Caco-2 (cell line): ENCODE data around the gene MRTFA. TPM values are rescaled to one million over a fixed set of nuclear protein-coding genes. Genes with fewer than 3 reads are reported as not detected.
"Not testable (repeated sequence)": the region's sequence is repeated elsewhere in the genome, so short reads cannot be mapped to it uniquely, and the experiment has no call there.

Experiments
- BruUV-seq: library from RNA; stranded (reverse); fragments of 400-500 nt; replicated peaks from 2 replicates; lab custom pipeline; 2021; lab: Mats Ljungman, UMichigan
- CTCF ChIA-PET: fragments of 300-600 bp; sonication (Branson Sonifier 250); formaldehyde crosslinking; loops from one replicate; lab custom pipeline; 2022; ENCODE audit warnings: antibody characterized with exemption; lab: Charles Lee
- POLR2A ChIA-PET: fragments of 300-600 bp; sonication (Branson Sonifier 250); formaldehyde crosslinking; loops from one replicate; lab custom pipeline; 2022; ENCODE audit warnings: antibody characterized with exemption; lab: Charles Lee
- DNase-seq, 2 experiments: peaks; one replicate each; pipeline versions ENCODE4 v3.0.0 to v3.0.0-alpha.2; 2020 to 2022
- H3K27me3 ChIP-seq: replicated peaks from 2 replicates; pipeline ENCODE4 v1.6.0; 2011; ENCODE audit warnings: low read length; ENCODE audit not compliant: control insufficient read depth, insufficient read depth
- H3K36me3 ChIP-seq: 2 replicates; pipeline ENCODE4 v1.5.1; 2011; ENCODE audit warnings: low read length; ENCODE audit not compliant: control insufficient read depth, insufficient read depth
- H3K4me1 ChIP-seq: fragments of 250-450 bp; sonication (Bioruptor Pico); 2 replicates; pipeline ENCODE4 v1.5.1; 2020; ENCODE audit warnings: mild to moderate bottlenecking
- H3K4me3 ChIP-seq: 2 replicates; pipeline ENCODE4 v1.5.1; 2011; ENCODE audit warnings: low read depth, mild to moderate bottlenecking, control low read depth, low read length
- H3K9me3 ChIP-seq: fragments of 250-450 bp; sonication (Bioruptor Pico); 2 replicates; pipeline ENCODE4 v1.5.1; 2020; ENCODE audit warnings: mild to moderate bottlenecking, moderate library complexity
- H3K27ac Mint-ChIP-seq: one replicate; pipeline ENCODE4 v1.8.0; 2022; ENCODE audit warnings: mixed read lengths; ENCODE audit not compliant: unreplicated experiment
- H3K27me3 Mint-ChIP-seq: one replicate; pipeline ENCODE4 v1.8.0; 2022; ENCODE audit warnings: mixed read lengths; ENCODE audit not compliant: insufficient read depth, unreplicated experiment
- H3K36me3 Mint-ChIP-seq: one replicate; pipeline ENCODE4 v1.8.0; 2022; ENCODE audit warnings: mild to moderate bottlenecking, mixed read lengths; ENCODE audit not compliant: insufficient read depth, unreplicated experiment
- H3K4me1 Mint-ChIP-seq: one replicate; pipeline ENCODE4 v1.8.0; 2022; ENCODE audit warnings: low read depth, mixed read lengths; ENCODE audit not compliant: unreplicated experiment
- H3K4me3 Mint-ChIP-seq: one replicate; pipeline ENCODE4 v1.8.0; 2022; ENCODE audit warnings: mild to moderate bottlenecking, moderate library complexity, mixed read lengths; ENCODE audit not compliant: unreplicated experiment
- H3K9me3 Mint-ChIP-seq: one replicate; pipeline ENCODE4 v1.8.0; 2022; ENCODE audit warnings: mixed read lengths; ENCODE audit not compliant: unreplicated experiment
- CTCF ChIP-seq, 2 experiments: fragments of 200-600 bp in 1 of 2; IDR thresholded peaks; 1 replicate in 1 of 2; 2 replicates in 1 of 2; pipeline versions ENCODE4 v1.5.1 to v1.8.0; 2011 to 2022; ENCODE audit warnings: antibody characterized with exemption in 1 of 2, control low read depth in 1 of 2, inconsistent platforms in 1 of 2, low read depth in 1 of 2, low read length in 1 of 2, mild to moderate bottlenecking in 1 of 2, moderate library complexity in 1 of 2; ENCODE audit not compliant: insufficient read depth in 1 of 2, severe bottlenecking in 1 of 2, unreplicated experiment in 1 of 2
- intact Hi-C: fragments of 100-400 bp; cut with micrococcal nuclease; formaldehyde crosslinking; loops from one replicate; pipeline ENCODE4 v1.10.0; 2022; ENCODE audit not compliant: unreplicated experiment
- total RNA-seq: library from RNA; stranded (reverse); gene quantifications from 2 replicates; pipeline ENCODE4 v1.2.3, GENCODE V29; 2022

MRTFA gene
- total RNA-seq, 1 experiment from 2014 or later, result 38.7 TPM

GRCh38 chr22:40588726-40589125 is 47.8 kb downstream of the MRTFA start:
- H3K9me3 Mint-ChIP-seq, result no peaks in the 10 kb centered on the region
- no peak overlapping the region for H3K4me3 Mint-ChIP-seq
- peak overlapping the region; percentile 83 for H3K27ac Mint-ChIP-seq
- no peaks in the 10 kb centered on the region for H3K27me3 Mint-ChIP-seq
- no peaks in the 10 kb centered on the region for H3K27me3 ChIP-seq
- ChIA-PET CTCF (no interaction called here), POLR2A (interaction anchor here (0.8 to 1.3 kb wide), 3 partner anchors 46 to 63 kb away, joined by 3 to 4 read pairs (median 3); partner anchors contain the start of gene MRTFA)
- DNase-seq, result peak; percentile 83 to 89
- peaks cover 42% of the 10 kb centered on the region for H3K4me1 Mint-ChIP-seq
- peaks cover 42% of the 10 kb centered on the region for H3K4me1 ChIP-seq
- H3K36me3 Mint-ChIP-seq, result peaks cover 14% of the 10 kb centered on the region
- TF ChIP-seq CTCF (IDR thresholded peaks at IDR 0.05; ENCODE audit: insufficient read depth in 1 of 2, low read depth in 1 of 2, low read length in 1 of 2, severe bottlenecking in 1 of 2, unreplicated experiment in 1 of 2), result no peak
- H3K36me3 ChIP-seq, result no peaks in the 10 kb centered on the region
- no peaks in the 10 kb centered on the region for H3K9me3 ChIP-seq
- intact Hi-C loops, result loop anchor here (2.0 kb wide), 1 partner anchor 48 kb away; the partner anchor contains the start of gene MRTFA
- BruUV-seq, result no TSS peak
- H3K4me3 ChIP-seq, result no peak overlapping the region

GRCh38 chr22:40586781-40587180 is 49.7 kb downstream of the MRTFA start:
- ChIA-PET CTCF (no interaction called here), POLR2A (no interaction called here)
- Mint-ChIP-seq H3K27me3 (no peaks in the 10 kb centered on the region), H3K9me3 (no peaks in the 10 kb centered on the region), H3K36me3 (peaks cover 9% of the 10 kb centered on the region), H3K4me1 (peaks cover 30% of the 10 kb centered on the region), H3K27ac (no peak overlapping the region), H3K4me3 (no peak overlapping the region)
- no peak for DNase-seq
- Histone ChIP-seq H3K4me3 (no peak overlapping the region), H3K9me3 (no peaks in the 10 kb centered on the region), H3K36me3 (no peaks in the 10 kb centered on the region), H3K4me1 (peaks cover 30% of the 10 kb centered on the region), H3K27me3 (no peaks in the 10 kb centered on the region)
- no TSS peak for BruUV-seq
- TF ChIP-seq CTCF (IDR thresholded peaks at IDR 0.05; ENCODE audit: insufficient read depth in 1 of 2, low read depth in 1 of 2, low read length in 1 of 2, severe bottlenecking in 1 of 2, unreplicated experiment in 1 of 2), result no peak
- intact Hi-C loops, result no loop called here

- Mint-ChIP-seq H3K4me1 (peaks cover 30% of the 10 kb centered on the region), H3K27ac (no peak overlapping the region), H3K9me3 (no peaks in the 10 kb centered on the region), H3K36me3 (peaks cover 9% of the 10 kb centered on the region), H3K4me3 (no peak overlapping the region), H3K27me3 (no peaks in the 10 kb centered on the region)
- POLR2A ChIA-PET, result no interaction called here
- H3K4me1 ChIP-seq, result peaks cover 30% of the 10 kb centered on the region
- TF ChIP-seq CTCF (IDR thresholded peaks at IDR 0.05; ENCODE audit: insufficient read depth in 1 of 2, low read depth in 1 of 2, low read length in 1 of 2, severe bottlenecking in 1 of 2, unreplicated experiment in 1 of 2), result no peak
- H3K36me3 ChIP-seq, result no peaks in the 10 kb centered on the region
- H3K4me3 ChIP-seq, result no peak overlapping the region
- H3K27me3 ChIP-seq, result no peaks in the 10 kb centered on the region
- CTCF ChIA-PET, result no interaction called here
- H3K9me3 ChIP-seq, result no peaks in the 10 kb centered on the region
- intact Hi-C loops, result no loop called here
- DNase-seq, result no peak
- no TSS peak for BruUV-seq
Measured at GRCh38 chr22:40585310-40585751, 51.2 kb downstream of the MRTFA start.

GRCh38 chr22:40584766-40585165 is 51.8 kb downstream of the MRTFA start:
- H3K4me3 Mint-ChIP-seq, H3K4me3 ChIP-seq, H3K9me3 Mint-ChIP-seq, BruUV-seq, DNase-seq, H3K36me3 Mint-ChIP-seq, POLR2A ChIA-PET, H3K27me3 ChIP-seq, H3K27me3 Mint-ChIP-seq, H3K27ac Mint-ChIP-seq, H3K9me3 ChIP-seq, intact Hi-C loops, CTCF ChIA-PET, H3K36me3 ChIP-seq: not testable (repeated sequence)
- peaks cover 30% of the 10 kb centered on the region for H3K4me1 ChIP-seq
- H3K4me1 Mint-ChIP-seq, result peaks cover 30% of the 10 kb centered on the region
